Measurements from ENCODE around the gene OTUD4. TPM values are rescaled to one million over a fixed set of nuclear protein-coding genes. Genes with fewer than 3 reads are reported as not detected.

Gene OTUD4
- total RNA-seq, 1 donor from 2014 or later, result 34.0 TPM

DNA sequence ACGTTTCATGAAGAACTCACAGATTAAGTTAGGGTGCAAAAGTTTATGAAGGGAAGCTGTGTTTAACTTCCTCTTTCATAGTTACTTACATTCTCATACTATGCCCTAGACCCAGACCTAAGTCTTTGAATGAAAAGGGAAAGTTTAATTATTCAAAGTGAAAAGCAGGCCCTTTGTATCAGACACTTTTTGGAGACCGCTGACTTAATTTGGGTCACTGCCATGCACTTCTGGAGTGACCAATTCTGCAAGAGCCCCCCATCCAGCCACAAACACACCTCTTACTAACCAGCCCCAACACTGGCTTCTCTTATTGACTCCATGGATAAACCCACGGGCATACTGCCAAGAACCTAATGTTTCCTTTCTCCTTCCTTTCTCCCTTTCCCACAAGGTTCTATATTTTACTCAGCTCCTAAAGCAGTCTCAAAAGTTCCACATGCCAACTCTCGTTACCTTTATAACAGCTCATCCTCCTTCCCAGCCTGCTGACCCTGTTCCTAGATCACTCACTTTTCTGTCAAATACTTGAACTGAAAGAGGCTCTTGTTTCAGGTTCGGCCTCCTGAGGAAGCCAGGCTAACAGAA is 47.8 kb downstream of the OTUD4 start:
- Mint-ChIP-seq H3K4me1 (peaks cover 7% of the 10 kb centered on the region), H3K4me3 (peak overlapping the region; percentile 6), H3K27me3 (ENCODE audit: low read depth) (no peaks in the 10 kb centered on the region), H3K36me3 (ENCODE audit: low read depth) (peaks cover 12% of the 10 kb centered on the region), H3K9me3 (no peaks in the 10 kb centered on the region), H3K27ac (ENCODE audit: unreplicated experiment) (no peak overlapping the region)
- TF ChIP-seq CTCF (conservative IDR thresholded peaks at IDR 0.05), result no peak
- no peak for DNase-seq (ENCODE audit: low read depth, low spot score)

- H3K36me3 Mint-ChIP-seq (ENCODE audit: low read depth), result peaks cover 9% of the 10 kb centered on the region
- H3K4me1 Mint-ChIP-seq, result peaks cover 7% of the 10 kb centered on the region
- TF ChIP-seq CTCF (conservative IDR thresholded peaks at IDR 0.05), result no peak
- no peaks in the 10 kb centered on the region for H3K27me3 Mint-ChIP-seq (ENCODE audit: low read depth)
- H3K27ac Mint-ChIP-seq (ENCODE audit: unreplicated experiment), result no peak overlapping the region
- no peak overlapping the region for H3K4me3 Mint-ChIP-seq
- H3K9me3 Mint-ChIP-seq, result no peaks in the 10 kb centered on the region
- DNase-seq (ENCODE audit: low read depth, low spot score), result no peak
These were observed 48.5 kb downstream of the OTUD4 start for GRCh38 chr4:145131848-145132247.

DNA sequence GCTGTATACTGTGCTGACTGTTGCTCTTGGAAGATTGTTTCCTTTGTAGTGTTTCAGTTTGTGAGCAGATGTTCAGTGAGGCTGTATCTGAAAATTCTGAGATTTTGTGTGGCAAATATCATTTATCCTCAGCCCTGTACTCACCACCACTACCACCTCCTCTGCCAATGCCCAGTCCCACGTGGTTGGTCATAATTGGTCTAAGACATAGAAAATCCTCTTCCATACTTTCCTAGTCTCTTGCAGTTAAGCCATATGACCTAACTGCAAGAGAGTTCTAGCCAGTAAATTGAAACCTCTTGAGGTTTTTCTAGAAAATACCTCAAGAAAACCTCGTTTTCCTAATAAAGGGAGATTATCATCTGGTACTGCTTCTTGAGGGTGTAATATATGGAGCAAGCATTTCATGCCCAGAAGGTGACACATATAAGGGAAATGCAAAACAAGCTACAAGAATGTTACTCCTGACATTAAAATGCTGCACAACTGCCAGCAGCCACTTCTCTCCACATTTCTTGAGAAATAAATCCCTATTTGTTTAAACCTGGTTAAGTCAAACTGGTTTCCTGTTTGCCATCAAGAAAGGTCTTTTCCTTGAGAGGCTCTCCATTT is 49.5 kb downstream of the OTUD4 start:
- H3K36me3 Mint-ChIP-seq (ENCODE audit: low read depth), result peaks cover 14% of the 10 kb centered on the region
- H3K27ac Mint-ChIP-seq (ENCODE audit: unreplicated experiment), result peak overlapping the region; percentile 45
- peaks cover 7% of the 10 kb centered on the region for H3K4me1 Mint-ChIP-seq
- no peak overlapping the region for H3K4me3 Mint-ChIP-seq
- H3K27me3 Mint-ChIP-seq (ENCODE audit: low read depth), result no peaks in the 10 kb centered on the region
- H3K9me3 Mint-ChIP-seq, result no peaks in the 10 kb centered on the region
- no peak for TF ChIP-seq CTCF (conservative IDR thresholded peaks at IDR 0.05)
- DNase-seq (ENCODE audit: low read depth, low spot score), result no peak

GRCh38 chr4:145130130-145130529 is 50.3 kb downstream of the OTUD4 start:
- H3K36me3 Mint-ChIP-seq (ENCODE audit: low read depth), result peaks cover 16% of the 10 kb centered on the region
- no peak overlapping the region for H3K27ac Mint-ChIP-seq (ENCODE audit: unreplicated experiment)
- peaks cover 7% of the 10 kb centered on the region for H3K4me1 Mint-ChIP-seq

GRCh38 chr4:145125396-145125795 is 55.0 kb downstream of the OTUD4 start:
- H3K4me1 Mint-ChIP-seq, result no peaks in the 10 kb centered on the region
- H3K36me3 Mint-ChIP-seq (ENCODE audit: low read depth), result peaks cover 10% of the 10 kb centered on the region
- no peaks in the 10 kb centered on the region for H3K27me3 Mint-ChIP-seq (ENCODE audit: low read depth)
- DNase-seq (ENCODE audit: low read depth, low spot score), result no peak
- no peak overlapping the region for H3K4me3 Mint-ChIP-seq
- no peak overlapping the region for H3K27ac Mint-ChIP-seq (ENCODE audit: unreplicated experiment)
- no peaks in the 10 kb centered on the region for H3K9me3 Mint-ChIP-seq
- no peak for TF ChIP-seq CTCF (conservative IDR thresholded peaks at IDR 0.05)

More at GRCh38 chr4:145130130-145130529, 50.3 kb downstream of the OTUD4 start:
- no peaks in the 10 kb centered on the region for H3K27me3 Mint-ChIP-seq (ENCODE audit: low read depth)
- no peak overlapping the region for H3K4me3 Mint-ChIP-seq
- H3K9me3 Mint-ChIP-seq, result no peaks in the 10 kb centered on the region
- TF ChIP-seq CTCF (conservative IDR thresholded peaks at IDR 0.05), result no peak
- no peak for DNase-seq (ENCODE audit: low read depth, low spot score)

Data from neural crest cell (in vitro differentiated cells).